ENCODE measurements around the gene TERF2IP. TPM values are rescaled to one million over a fixed set of nuclear protein-coding genes. Genes with fewer than 3 reads are reported as not detected.

Gene TERF2IP
- total and polyA plus RNA-seq, 2 of the 13 experiments (the other 11 are each of a cell fraction or from before 2014, with no cell fraction given), result 26.4 to 50.2 TPM

DNA sequence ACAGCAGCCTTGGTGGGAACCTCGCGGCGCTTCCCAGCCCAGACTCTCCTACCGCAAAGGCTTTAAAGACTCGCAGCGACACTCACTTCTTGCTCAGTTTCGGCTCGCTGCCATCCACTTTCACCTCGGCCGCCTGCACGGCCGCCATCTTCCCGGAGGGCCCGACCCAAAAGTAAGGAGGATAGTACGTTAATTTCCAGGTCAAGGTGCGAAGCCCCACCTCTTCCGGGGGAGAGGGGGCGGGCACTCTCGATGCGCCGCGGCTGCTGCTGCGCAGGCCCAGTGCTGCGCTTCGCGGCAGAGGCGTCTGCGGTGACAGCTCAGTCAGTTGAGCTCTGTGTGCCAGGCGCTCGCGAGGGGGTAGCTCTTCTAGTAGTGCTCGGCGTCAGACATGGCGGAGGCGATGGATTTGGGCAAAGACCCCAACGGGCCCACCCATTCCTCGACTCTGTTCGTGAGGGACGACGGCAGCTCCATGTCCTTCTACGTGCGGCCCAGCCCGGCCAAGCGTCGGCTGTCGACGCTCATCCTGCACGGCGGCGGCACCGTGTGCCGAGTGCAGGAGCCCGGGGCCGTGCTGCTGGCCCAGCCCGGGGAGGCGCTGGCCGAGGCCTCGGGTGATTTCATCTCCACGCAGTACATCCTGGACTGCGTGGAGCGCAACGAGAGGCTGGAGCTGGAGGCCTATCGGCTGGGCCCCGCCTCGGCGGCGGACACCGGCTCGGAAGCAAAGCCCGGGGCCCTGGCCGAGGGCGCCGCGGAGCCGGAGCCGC, at the start of gene TERF2IP, which contains the start of gene KARS1 (continued):
- TF ChIP-seq AGO1 (IDR thresholded peaks at IDR 0.05; ENCODE audit: low read depth, low read length, poor library complexity, severe bottlenecking), result peak; percentile 54
- TF ChIP-seq GPN1 (CRISPR knock-in tag; IDR thresholded peaks at IDR 0.05; ENCODE audit: borderline replicate concordance), result no peak
- TF ChIP-seq MTA1 (CRISPR knock-in tag; IDR thresholded peaks at IDR 0.05; ENCODE audit: borderline replicate concordance), result no peak
- TF ChIP-seq U2AF1 (optimal IDR thresholded peaks at IDR 0.05; ENCODE audit: low read depth, low read length), result peak; percentile 96
- TF ChIP-seq KMT2B (CRISPR knock-in tag; IDR thresholded peaks at IDR 0.05), result peak; percentile 94
- TF ChIP-seq ZNF343 (CRISPR knock-in tag; IDR thresholded peaks at IDR 0.05), result peak; percentile 23; the same call in 1 of the 2 replicates
- TF ChIP-seq ZC3H13 (CRISPR knock-in tag; IDR thresholded peaks at IDR 0.05), result no peak
- peak; percentile 91; the same call in 1 of the 2 replicates for TF ChIP-seq ZNF558 (CRISPR knock-in tag; IDR thresholded peaks at IDR 0.05; ENCODE audit: borderline replicate concordance)
- TF ChIP-seq, protein P1, sequence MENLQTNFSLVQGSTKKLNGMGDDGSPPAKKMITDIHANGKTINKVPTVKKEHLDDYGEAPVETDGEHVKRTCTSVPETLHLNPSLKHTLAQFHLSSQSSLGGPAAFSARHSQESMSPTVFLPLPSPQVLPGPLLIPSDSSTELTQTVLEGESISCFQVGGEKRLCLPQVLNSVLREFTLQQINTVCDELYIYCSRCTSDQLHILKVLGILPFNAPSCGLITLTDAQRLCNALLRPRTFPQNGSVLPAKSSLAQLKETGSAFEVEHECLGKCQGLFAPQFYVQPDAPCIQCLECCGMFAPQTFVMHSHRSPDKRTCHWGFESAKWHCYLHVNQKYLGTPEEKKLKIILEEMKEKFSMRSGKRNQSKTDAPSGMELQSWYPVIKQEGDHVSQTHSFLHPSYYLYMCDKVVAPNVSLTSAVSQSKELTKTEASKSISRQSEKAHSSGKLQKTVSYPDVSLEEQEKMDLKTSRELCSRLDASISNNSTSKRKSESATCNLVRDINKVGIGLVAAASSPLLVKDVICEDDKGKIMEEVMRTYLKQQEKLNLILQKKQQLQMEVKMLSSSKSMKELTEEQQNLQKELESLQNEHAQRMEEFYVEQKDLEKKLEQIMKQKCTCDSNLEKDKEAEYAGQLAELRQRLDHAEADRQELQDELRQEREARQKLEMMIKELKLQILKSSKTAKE (CRISPR knock-in tag; IDR thresholded peaks at IDR 0.05; ENCODE audit: borderline replicate concordance), result no peak
- TF ChIP-seq, protein P2, sequence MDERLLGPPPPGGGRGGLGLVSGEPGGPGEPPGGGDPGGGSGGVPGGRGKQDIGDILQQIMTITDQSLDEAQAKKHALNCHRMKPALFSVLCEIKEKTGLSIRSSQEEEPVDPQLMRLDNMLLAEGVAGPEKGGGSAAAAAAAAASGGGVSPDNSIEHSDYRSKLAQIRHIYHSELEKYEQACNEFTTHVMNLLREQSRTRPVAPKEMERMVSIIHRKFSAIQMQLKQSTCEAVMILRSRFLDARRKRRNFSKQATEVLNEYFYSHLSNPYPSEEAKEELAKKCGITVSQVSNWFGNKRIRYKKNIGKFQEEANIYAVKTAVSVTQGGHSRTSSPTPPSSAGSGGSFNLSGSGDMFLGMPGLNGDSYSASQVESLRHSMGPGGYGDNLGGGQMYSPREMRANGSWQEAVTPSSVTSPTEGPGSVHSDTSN (CRISPR knock-in tag; IDR thresholded peaks at IDR 0.05), result peak; percentile 56; the same call in 1 of the 2 replicates
- peak; percentile 89 for TF ChIP-seq SMAD3 (CRISPR knock-in tag; IDR thresholded peaks at IDR 0.05)
- TF ChIP-seq, protein P3, sequence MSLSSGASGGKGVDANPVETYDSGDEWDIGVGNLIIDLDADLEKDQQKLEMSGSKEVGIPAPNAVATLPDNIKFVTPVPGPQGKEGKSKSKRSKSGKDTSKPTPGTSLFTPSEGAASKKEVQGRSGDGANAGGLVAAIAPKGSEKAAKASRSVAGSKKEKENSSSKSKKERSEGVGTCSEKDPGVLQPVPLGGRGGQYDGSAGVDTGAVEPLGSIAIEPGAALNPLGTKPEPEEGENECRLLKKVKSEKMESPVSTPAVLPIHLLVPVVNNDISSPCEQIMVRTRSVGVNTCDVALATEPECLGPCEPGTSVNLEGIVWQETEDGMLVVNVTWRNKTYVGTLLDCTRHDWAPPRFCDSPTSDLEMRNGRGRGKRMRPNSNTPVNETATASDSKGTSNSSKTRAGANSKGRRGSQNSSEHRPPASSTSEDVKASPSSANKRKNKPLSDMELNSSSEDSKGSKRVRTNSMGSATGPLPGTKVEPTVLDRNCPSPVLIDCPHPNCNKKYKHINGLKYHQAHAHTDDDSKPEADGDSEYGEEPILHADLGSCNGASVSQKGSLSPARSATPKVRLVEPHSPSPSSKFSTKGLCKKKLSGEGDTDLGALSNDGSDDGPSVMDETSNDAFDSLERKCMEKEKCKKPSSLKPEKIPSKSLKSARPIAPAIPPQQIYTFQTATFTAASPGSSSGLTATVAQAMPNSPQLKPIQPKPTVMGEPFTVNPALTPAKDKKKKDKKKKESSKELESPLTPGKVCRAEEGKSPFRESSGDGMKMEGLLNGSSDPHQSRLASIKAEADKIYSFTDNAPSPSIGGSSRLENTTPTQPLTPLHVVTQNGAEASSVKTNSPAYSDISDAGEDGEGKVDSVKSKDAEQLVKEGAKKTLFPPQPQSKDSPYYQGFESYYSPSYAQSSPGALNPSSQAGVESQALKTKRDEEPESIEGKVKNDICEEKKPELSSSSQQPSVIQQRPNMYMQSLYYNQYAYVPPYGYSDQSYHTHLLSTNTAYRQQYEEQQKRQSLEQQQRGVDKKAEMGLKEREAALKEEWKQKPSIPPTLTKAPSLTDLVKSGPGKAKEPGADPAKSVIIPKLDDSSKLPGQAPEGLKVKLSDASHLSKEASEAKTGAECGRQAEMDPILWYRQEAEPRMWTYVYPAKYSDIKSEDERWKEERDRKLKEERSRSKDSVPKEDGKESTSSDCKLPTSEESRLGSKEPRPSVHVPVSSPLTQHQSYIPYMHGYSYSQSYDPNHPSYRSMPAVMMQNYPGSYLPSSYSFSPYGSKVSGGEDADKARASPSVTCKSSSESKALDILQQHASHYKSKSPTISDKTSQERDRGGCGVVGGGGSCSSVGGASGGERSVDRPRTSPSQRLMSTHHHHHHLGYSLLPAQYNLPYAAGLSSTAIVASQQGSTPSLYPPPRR (CRISPR knock-in tag; IDR thresholded peaks at IDR 0.05; ENCODE audit: borderline replicate concordance), result no peak
- no peak for TF ChIP-seq RELA (CRISPR knock-in tag; IDR thresholded peaks at IDR 0.05)
- peak; percentile 92 for TF ChIP-seq HOXA5 (CRISPR knock-in tag; IDR thresholded peaks at IDR 0.05)
- peak; percentile 92 for TF ChIP-seq ZNF883 (CRISPR knock-in tag; IDR thresholded peaks at IDR 0.05; ENCODE audit: not compliant biosample characterization)
- peak; percentile 71; the same call in 1 of the 2 replicates for TF ChIP-seq MEF2D (CRISPR knock-in tag; IDR thresholded peaks at IDR 0.05)
- TF ChIP-seq, protein P4, sequence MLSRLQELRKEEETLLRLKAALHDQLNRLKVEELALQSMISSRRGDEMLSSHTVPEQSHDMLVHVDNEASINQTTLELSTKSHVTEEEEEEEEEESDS (CRISPR knock-in tag; IDR thresholded peaks at IDR 0.05; ENCODE audit: borderline replicate concordance), result no peak
- no peak for TF ChIP-seq TAF15 (IDR thresholded peaks at IDR 0.05; ENCODE audit: low read depth, low read length, poor library complexity, severe bottlenecking)
- TF ChIP-seq, protein P5, sequence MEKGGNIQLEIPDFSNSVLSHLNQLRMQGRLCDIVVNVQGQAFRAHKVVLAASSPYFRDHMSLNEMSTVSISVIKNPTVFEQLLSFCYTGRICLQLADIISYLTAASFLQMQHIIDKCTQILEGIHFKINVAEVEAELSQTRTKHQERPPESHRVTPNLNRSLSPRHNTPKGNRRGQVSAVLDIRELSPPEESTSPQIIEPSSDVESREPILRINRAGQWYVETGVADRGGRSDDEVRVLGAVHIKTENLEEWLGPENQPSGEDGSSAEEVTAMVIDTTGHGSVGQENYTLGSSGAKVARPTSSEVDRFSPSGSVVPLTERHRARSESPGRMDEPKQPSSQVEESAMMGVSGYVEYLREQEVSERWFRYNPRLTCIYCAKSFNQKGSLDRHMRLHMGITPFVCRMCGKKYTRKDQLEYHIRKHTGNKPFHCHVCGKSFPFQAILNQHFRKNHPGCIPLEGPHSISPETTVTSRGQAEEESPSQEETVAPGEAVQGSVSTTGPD (CRISPR knock-in tag; IDR thresholded peaks at IDR 0.05), result no peak

Data from HepG2 (cell line).